Transverse colon (tissue), 4 donors: ENCODE results near the gene MX2. TPM values are rescaled to one million over a fixed set of nuclear protein-coding genes. Genes with fewer than 3 reads are reported as not detected.
"Not testable (repeated sequence)": the region's sequence is repeated elsewhere in the genome, so short reads cannot be mapped to it uniquely, and the experiment has no call there.

Experiments used
- DNase-seq: peaks from one replicate; pipeline ENCODE4 v3.0.0-alpha.2; 2019
- H3K27ac ChIP-seq, 4 donors: fragments of 200-600 bp; sonication (generic); 2 replicates each; pipeline ENCODE4 v1.5.1; 2016 to 2018; ENCODE audit warnings: inconsistent platforms in 4 of 4
- H3K27me3 ChIP-seq: fragments of 200-600 bp; sonication (generic); 2 replicates; pipeline ENCODE4 v1.5.1; 2017; ENCODE audit warnings: inconsistent platforms
- H3K36me3 ChIP-seq, 4 donors: fragments of 200-600 bp; sonication (generic); 2 replicates each; pipeline ENCODE4 v1.5.1; 2017 to 2019; ENCODE audit warnings: inconsistent platforms in 4 of 4
- H3K4me1 ChIP-seq, 4 donors: fragments of 200-600 bp; sonication (generic); 2 replicates each; pipeline ENCODE4 v1.5.1; 2017 to 2020; ENCODE audit warnings: inconsistent platforms in 4 of 4
- H3K4me3 ChIP-seq, 4 donors: fragments of 200-600 bp; sonication (generic); 1 replicate in 1 of 4; 2 replicates in 3 of 4; pipeline versions ENCODE4 v1.5.1 to v1.6.1; 2017 to 2019; ENCODE audit warnings: inconsistent platforms in 4 of 4
- H3K9me3 ChIP-seq, 2 donors: fragments of 200-600 bp; sonication (generic); 2 replicates each; pipeline ENCODE4 v1.5.1; 2017 to 2019; ENCODE audit warnings: inconsistent platforms in 2 of 2
- EP300 ChIP-seq: sonication (generic); formaldehyde crosslinking; IDR thresholded peaks from one replicate; pipeline ENCODE4 v1.6.1; 2017; ENCODE audit warnings: antibody characterized with exemption, low read depth
- POLR2A ChIP-seq: fragments of 450-650 bp; IDR thresholded peaks from one replicate; pipeline ENCODE4 v1.6.1; 2016; ENCODE audit warnings: antibody characterized with exemption, mild to moderate bottlenecking, moderate library complexity
- POLR2AphosphoS5 ChIP-seq, 3 donors: sonication (generic); formaldehyde crosslinking; IDR thresholded peaks; one replicate each; pipeline ENCODE4 v1.6.1; 2016; ENCODE audit warnings: antibody characterized with exemption in 3 of 3
- WGBS, 2 donors: methylation state at CpG; one replicate each; pipeline ENCODE4 v1.1.5; 2018; ENCODE audit warnings: low coverage in 1 of 2; 5-methylcytosine and 5-hydroxymethylcytosine counted together
- in situ Hi-C, 4 donors: fragments of 200-750 bp; cut with MboI; loops; one replicate each; pipeline versions ENCODE4 v1.15.0 to v1.15.1; 2017; ENCODE audit warnings: low sequenced_read_pairs in 3 of 4, low pct_ligation_motif_present in 1 of 4, low pct_unique_long_range_greater_than_20kb in 1 of 4
- intact Hi-C: fragments of 100-400 bp; cut with DNase I; formaldehyde crosslinking; loops from one replicate; pipeline ENCODE4 v1.15.1; 2023; ENCODE audit warnings: low total_unique reads
- total RNA-seq, 4 donors: library from RNA; depleted of rRNA; stranded (reverse); fragments of >200 nt; gene quantifications; one replicate each; pipeline ENCODE4 v1.1.0, GENCODE V29; 2016
- TF ChIP-seq, protein P1 (sequence below), 5 experiments: fragments of 200-600 bp in 3 of 5; fragments of 450-650 bp in 2 of 5; sonication (generic) in 3 of 5; IDR thresholded peaks; 1 replicate in 2 of 5; 2 replicates in 3 of 5; pipeline ENCODE4 v1.5.1; 2016 to 2017; ENCODE audit warnings: antibody characterized with exemption in 5 of 5, inconsistent platforms in 3 of 5, mild to moderate bottlenecking in 2 of 5, moderate library complexity in 1 of 5

Gene MX2
- total RNA-seq, 4 donors from 2014 or later: 3.4 to 16.9 (median 4.1) TPM

DNA sequence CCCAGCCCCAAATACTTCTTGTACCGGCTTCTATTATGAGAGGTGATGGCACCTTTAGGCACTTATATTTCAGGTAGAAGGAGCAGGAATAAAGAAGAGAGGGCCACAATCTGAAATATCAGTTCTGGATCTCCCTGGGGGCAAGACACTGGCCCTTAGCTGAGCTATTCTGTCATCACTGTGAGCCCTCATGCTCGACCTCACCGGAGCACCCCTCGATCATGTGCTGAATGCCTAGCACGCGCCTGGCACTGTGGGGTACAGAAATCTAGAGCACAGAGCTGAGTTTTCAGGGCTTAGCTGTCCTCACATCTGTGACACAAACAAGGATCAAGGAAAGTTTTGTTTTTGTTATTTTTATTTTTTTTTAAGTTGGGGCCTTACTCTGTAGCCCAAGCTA, 56.6 kb downstream of the MX2 start:
- H3K27ac ChIP-seq: no peak overlapping the region
- TF ChIP-seq POLR2AphosphoS5 (IDR thresholded peaks at IDR 0.05): no peak
- TF ChIP-seq POLR2A: no peak
- no peak for TF ChIP-seq EP300
- peaks cover 0 to 17% (median 7%) of the 10 kb centered on the region in 4 donors for H3K4me1 ChIP-seq
- intact Hi-C loops: no loop called here
- no peak overlapping the region for H3K4me3 ChIP-seq
- no peak for DNase-seq
- no peaks in the 10 kb centered on the region for H3K36me3 ChIP-seq
- in situ Hi-C loops: no loop called here
- 90 to 96% methylated on average over 2 to 6 of the region's 6 CpGs for WGBS, 2 donors
- H3K27me3 ChIP-seq: no peaks in the 10 kb centered on the region
- no peaks in the 10 kb centered on the region for H3K9me3 ChIP-seq

GRCh38 chr21:41418956-41419680, 57.3 kb downstream of the MX2 start:
- Histone ChIP-seq H3K27ac (peak overlapping the region; percentile 86 to 91 (median 90)), H3K36me3 (no peaks in the 10 kb centered on the region), H3K4me3 (no peak overlapping the region), H3K9me3 (no peaks in the 10 kb centered on the region), H3K27me3 (no peaks in the 10 kb centered on the region), H3K4me1 (peaks cover 0 to 17% (median 7%) of the 10 kb centered on the region in 4 donors)
- WGBS, 2 donors: 95 to 96% methylated on average over 4 to 11 of the region's 11 CpGs
- intact Hi-C loops (no loop called here), in situ Hi-C loops (no loop called here)
- no peak for DNase-seq
- no peak for TF ChIP-seq EP300
- TF ChIP-seq POLR2AphosphoS5 (IDR thresholded peaks at IDR 0.05): no peak
- TF ChIP-seq, protein P1, sequence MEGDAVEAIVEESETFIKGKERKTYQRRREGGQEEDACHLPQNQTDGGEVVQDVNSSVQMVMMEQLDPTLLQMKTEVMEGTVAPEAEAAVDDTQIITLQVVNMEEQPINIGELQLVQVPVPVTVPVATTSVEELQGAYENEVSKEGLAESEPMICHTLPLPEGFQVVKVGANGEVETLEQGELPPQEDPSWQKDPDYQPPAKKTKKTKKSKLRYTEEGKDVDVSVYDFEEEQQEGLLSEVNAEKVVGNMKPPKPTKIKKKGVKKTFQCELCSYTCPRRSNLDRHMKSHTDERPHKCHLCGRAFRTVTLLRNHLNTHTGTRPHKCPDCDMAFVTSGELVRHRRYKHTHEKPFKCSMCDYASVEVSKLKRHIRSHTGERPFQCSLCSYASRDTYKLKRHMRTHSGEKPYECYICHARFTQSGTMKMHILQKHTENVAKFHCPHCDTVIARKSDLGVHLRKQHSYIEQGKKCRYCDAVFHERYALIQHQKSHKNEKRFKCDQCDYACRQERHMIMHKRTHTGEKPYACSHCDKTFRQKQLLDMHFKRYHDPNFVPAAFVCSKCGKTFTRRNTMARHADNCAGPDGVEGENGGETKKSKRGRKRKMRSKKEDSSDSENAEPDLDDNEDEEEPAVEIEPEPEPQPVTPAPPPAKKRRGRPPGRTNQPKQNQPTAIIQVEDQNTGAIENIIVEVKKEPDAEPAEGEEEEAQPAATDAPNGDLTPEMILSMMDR (IDR thresholded peaks at IDR 0.05): no peak
- no peak for TF ChIP-seq POLR2A

GRCh38 chr21:41419921-41420862, 58.4 kb downstream of the MX2 start:
- TF ChIP-seq POLR2A: no peak
- peak; percentile 36 to 51 (median 42) for TF ChIP-seq POLR2AphosphoS5 (IDR thresholded peaks at IDR 0.05)
- intact Hi-C loops: no loop called here
- H3K36me3 ChIP-seq: no peaks in the 10 kb centered on the region

DNA sequence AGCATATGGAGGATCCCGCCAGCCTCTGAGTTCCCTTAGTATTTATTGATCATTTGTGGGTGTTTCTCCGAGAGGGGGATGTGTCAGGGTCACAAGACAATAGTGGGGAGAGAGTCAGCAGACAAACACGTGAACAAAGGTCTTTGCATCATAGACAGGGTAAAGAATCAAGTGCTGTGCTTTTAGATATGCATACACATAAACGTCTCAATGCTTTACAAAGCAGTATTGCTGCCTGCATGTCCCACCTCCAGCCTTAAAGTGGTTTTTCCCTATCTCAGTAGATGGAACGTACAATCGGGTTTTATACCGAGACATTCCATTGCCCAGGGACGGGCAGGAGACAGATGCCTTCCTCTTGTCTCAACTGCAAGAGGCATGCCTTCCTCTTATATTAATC, 59.2 kb downstream of the MX2 start:
- peaks cover 4 to 23% (median 12%) of the 10 kb centered on the region in 4 donors for H3K4me1 ChIP-seq
- intact Hi-C loops, H3K9me3 ChIP-seq, H3K27me3 ChIP-seq, in situ Hi-C loops, H3K36me3 ChIP-seq, DNase-seq: not testable (repeated sequence)
- peak overlapping the region; percentile 86 to 91 (median 90) for H3K27ac ChIP-seq
- peak overlapping the region in 2 of 4 donors; percentile 55 to 79 for H3K4me3 ChIP-seq
- WGBS, 2 donors: 38 to 57% methylated on average over 4 to 8 of the region's 8 CpGs

More at GRCh38 chr21:41419921-41420862, 58.4 kb downstream of the MX2 start:
- Histone ChIP-seq H3K4me1 (peaks cover 0 to 17% (median 7%) of the 10 kb centered on the region in 4 donors), H3K27ac (peak overlapping the region; percentile 86 to 91 (median 90)), H3K9me3 (no peaks in the 10 kb centered on the region), H3K27me3 (no peaks in the 10 kb centered on the region), H3K4me3 (peak overlapping the region; percentile 46 to 79 (median 53))
- peak; percentile 86 for DNase-seq
- 4 to 5% methylated on average over 27 to 53 of the region's 54 CpGs for WGBS, 2 donors
- in situ Hi-C loops: no loop called here

DNA sequence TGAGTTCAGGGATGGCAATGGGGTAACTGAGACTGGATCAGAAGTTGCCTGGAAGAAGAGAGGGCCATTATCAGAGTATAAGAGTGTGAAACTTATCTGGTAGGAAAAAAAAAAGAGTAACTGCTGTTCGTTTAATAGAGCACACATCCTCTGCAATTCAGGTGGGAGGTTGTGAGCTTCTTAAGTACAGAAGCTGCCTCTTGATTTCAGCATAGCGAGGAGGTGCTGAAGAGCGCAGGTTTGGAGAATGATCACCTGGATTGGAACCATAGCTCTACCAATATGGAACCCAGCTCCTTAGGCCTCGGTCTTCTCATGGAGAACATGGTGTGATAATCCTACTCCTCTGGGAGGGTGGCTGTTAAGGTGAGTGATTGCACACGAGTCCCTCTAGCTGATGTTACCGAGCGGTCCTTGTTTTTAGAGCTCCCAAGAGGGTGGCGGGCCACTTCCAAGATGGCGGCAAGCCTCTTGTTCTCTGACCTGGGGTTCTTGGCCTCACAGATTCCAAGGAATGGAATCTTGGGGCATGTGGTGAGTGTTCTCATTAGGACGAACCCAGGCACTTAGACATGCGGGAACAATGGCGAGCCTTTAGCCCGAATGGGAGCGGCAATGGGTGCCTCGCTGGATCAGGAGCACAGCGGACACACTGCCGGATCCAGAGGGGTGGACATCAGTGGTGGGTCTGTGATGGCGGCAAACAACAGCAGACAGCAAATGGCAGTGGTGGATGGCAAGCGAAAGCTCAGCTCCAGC, 60.9 kb downstream of the MX2 start:
- Histone ChIP-seq H3K4me1 (peaks cover 4 to 34% (median 18%) of the 10 kb centered on the region in 4 donors), H3K36me3 (no peaks in the 10 kb centered on the region), H3K27ac (no peak overlapping the region), H3K27me3 (no peaks in the 10 kb centered on the region), H3K9me3 (no peaks in the 10 kb centered on the region), H3K4me3 (no peak overlapping the region)
- 91 to 100% methylated on average over 4 to 19 of the region's 19 CpGs for WGBS, 2 donors
- no peak for DNase-seq
- TF ChIP-seq, protein P1 (IDR thresholded peaks at IDR 0.05): no peak
- no peak for TF ChIP-seq POLR2A
- TF ChIP-seq EP300: no peak
- TF ChIP-seq POLR2AphosphoS5 (IDR thresholded peaks at IDR 0.05): no peak
- in situ Hi-C loops: no loop called here
- intact Hi-C loops: no loop called here

- H3K27ac ChIP-seq, H3K36me3 ChIP-seq, H3K9me3 ChIP-seq, intact Hi-C loops, DNase-seq, H3K27me3 ChIP-seq, in situ Hi-C loops, H3K4me3 ChIP-seq: not testable (repeated sequence)
- WGBS, 2 donors: 73 to 100% methylated on average over 1 to 5 of the region's 5 CpGs
- peaks cover 4 to 34% (median 18%) of the 10 kb centered on the region in 4 donors for H3K4me1 ChIP-seq
Observed at GRCh38 chr21:41423305-41423636, 61.4 kb downstream of the MX2 start.
